NCI-H226 (cell line): ENCODE measurements around the gene JAG1.

Source experiments
- DNase-seq: peaks from one replicate; pipeline ENCODE4 v3.0.0-alpha.2; 2015

The JAG1 gene

GRCh38 chr20:10673842-10674683 lies at the start of gene JAG1:
Gene JAG1 (minus strand): TSS chr20:10673999. CDS start chr20:10673530, 469 bp downstream.
- peak; percentile 72 for DNase-seq

- DNase-seq: no peak
These were observed 48.2 kb upstream of the JAG1 start for GRCh38 chr20:10721976-10722375.

- no peak for DNase-seq
These were observed 47.5 kb upstream of the JAG1 start for GRCh38 chr20:10721137-10721896.

DNA sequence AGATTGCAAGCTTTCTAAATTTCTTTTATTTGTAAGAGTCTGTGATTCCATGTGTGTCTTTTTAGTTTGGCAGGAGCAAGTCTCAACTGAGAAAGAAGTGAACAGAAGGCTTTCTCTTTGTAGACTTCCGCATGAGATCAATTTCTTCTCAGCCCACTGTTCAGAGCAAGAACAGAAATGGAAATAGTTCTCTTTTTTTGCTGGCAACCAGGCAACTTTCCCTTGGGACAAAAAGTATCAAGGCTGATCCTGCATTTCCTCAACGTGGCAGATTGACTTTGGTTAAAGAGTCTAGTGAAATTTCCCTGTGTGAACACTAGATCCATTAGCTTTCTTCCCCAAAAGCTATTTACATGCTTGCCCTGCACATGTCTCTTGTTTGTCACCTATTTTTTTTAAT lies 46.8 kb upstream of the JAG1 start:
- no peak for DNase-seq

DNA sequence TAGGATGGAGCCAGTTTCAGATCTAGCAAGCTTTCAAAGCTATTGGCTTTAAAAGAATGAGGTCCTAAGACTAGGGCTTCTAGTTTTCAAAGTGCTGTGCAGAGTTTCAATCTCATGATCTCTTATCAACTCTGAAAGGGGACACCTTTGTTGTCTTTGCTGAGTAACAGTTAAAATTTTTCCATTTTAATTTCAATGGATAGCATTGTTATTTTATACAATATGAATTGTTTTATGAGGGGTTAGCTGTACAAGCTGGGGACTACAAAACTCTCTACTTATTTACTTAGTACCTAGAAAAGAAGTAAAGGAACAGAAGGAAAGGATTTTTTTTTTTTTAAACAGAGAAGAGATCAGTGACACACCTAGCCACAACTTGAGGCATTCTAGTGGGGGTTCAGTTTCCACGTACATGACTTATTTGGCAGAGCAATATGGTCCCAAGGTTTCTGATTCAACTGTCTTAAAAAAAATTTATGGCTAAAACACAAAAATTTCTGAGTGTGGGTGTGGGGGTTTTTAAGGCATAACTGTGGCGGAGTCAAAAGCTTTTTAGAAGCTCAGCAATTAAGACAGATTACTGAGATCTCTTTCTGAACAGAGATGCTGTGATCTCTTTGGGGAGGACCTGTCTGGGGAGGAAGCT lies 46.1 kb upstream of the JAG1 start:
- DNase-seq: no peak

GRCh38 chr20:10718661-10719060 lies 44.9 kb upstream of the JAG1 start:
- no peak for DNase-seq

DNA sequence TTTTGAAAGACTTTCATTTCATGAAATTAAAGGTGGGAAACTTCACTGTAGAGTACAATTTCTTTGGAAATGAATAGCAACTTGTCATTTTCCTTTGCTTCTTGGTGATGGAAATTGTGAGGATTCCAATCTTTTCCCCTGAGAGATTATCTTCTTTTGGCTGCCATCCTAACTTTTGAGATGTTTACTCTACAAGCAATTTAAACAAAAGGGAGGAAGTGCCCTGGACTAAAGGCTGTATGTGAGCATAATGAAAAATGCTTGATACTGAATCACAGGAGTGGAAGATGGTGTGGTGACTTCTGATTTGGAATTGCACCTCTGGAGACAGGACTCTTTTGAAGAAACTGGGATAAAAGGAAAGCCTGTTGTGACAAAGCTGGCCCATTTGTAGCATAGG lies 43.1 kb upstream of the JAG1 start:
- DNase-seq: no peak

- no peak for DNase-seq
These were observed 41.2 kb upstream of the JAG1 start for GRCh38 chr20:10715035-10715434.

DNA sequence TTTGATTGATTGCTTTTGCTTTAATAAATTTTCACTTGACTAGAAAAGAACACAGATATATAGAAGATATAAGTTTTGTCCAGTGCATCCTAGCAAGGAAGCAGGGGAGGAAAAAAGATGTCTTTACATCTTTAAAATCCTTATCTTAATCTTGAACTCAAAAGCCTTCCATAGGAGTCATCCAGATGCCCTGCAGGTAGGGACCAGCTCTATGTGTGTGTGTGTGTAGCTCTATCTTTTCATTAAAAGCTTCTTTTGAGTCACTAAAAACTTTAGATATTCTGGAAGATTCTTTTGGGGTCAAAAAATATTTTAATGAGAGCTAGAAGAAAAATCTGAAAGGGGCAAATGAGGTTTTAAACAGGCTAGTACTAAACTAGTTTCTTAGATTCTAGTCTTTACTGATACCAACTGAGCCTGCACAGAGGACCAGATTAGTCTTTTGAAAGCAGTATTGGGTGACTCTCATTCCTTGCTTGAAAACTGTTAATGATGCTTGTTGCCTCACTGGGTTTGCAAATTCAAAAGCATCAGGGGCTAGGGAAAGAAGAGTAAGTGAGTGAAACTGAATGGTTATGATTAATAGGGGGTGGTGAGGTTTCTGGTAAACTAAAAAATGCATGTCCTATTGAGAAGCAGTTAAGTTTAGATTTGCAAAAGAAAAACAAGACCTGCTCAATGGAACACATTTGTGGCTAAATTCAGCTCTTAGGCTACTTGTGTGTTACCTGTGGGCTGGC lies 40.6 kb upstream of the JAG1 start:
- DNase-seq: no peak

- DNase-seq: no peak
These were observed 39.4 kb upstream of the JAG1 start for GRCh38 chr20:10713161-10713560.

- DNase-seq: no peak
These were observed 38.2 kb upstream of the JAG1 start for GRCh38 chr20:10711903-10712451.

- no peak for DNase-seq
These were observed 37.4 kb upstream of the JAG1 start for GRCh38 chr20:10710991-10711775.

- DNase-seq: no peak
These were observed 36.1 kb upstream of the JAG1 start for GRCh38 chr20:10709916-10710315.

- peak; percentile 29 for DNase-seq
These were observed 34.8 kb upstream of the JAG1 start for GRCh38 chr20:10708351-10709185.

- no peak for DNase-seq
These were observed 34.0 kb upstream of the JAG1 start for GRCh38 chr20:10707791-10708190.

DNA sequence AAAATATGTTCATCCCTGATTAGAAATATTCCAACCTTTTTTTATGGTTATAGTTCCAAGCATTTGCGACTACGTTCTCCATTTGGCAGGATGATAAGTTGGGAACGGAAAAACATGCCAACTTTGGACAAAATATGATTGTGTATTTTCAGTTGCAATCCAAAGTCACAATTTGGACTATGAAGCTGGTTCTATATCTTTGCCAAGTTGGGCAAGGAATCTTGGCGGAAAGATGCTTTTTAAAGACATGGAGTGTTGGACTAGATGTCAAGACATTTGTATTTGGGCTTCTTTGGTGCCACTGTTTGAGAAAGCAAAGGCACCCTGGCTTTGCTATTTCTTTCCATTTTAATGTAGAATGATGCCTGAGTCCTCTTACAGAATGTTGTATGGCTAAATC lies 33.3 kb upstream of the JAG1 start:
- DNase-seq: no peak

DNA sequence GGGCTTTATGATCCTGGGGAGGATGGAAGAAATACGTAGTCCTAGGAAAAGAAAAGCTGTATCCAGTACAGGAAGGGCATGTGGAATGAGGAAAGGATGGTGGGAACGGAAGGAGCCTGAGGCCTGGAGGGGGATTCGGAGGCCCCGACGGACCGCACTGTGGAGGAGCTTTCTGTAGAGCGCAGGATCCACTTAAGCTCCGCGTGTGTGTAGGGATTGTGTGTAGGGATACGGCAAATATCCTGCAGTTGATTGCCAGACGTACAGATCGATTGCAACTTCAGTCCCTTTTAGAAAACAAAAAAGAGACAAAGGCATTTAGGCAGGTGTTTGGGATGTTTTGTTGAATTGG lies 32.6 kb upstream of the JAG1 start:
- DNase-seq: no peak

- no peak for DNase-seq
These were observed 32.1 kb upstream of the JAG1 start for GRCh38 chr20:10705801-10706459.

- no peak for DNase-seq
These were observed 27.8 kb upstream of the JAG1 start for GRCh38 chr20:10701607-10702006.

- DNase-seq: no peak
These were observed 26.1 kb upstream of the JAG1 start for GRCh38 chr20:10699941-10700340.
